ENCODE data around the gene NHSL1.

NHSL1 gene

GRCh38 chr6:138432063-138432356 is 67.3 kb downstream of the NHSL1 start:
- H3K4me1 ChIP-seq (ENCODE audit: insufficient read depth, low read length) = no peaks in the 10 kb centered on the region
- TF ChIP-seq EZH2 (IDR thresholded peaks at IDR 0.05; ENCODE audit: borderline replicate concordance, low read depth, low read length, severe bottlenecking) (no peak), CTCF (IDR thresholded peaks at IDR 0.05; ENCODE audit: borderline replicate concordance, extremely low read depth, low read length, poor library complexity, severe bottlenecking) (no peak)
- no peak for DNase-seq
- no peak overlapping the region for H3K4me3 ChIP-seq (ENCODE audit: low read depth in 1 of 2, low read length in 2 of 2)
- no peaks in the 10 kb centered on the region for H3K36me3 ChIP-seq (ENCODE audit: insufficient read depth, low read length)
- no peak overlapping the region for H3K4me2 ChIP-seq (ENCODE audit: insufficient read depth, low read length)
- no peak overlapping the region for H2AFZ ChIP-seq (ENCODE audit: low read depth, low read length)
- H3K9me3 ChIP-seq (ENCODE audit: insufficient read depth, low read length, severe bottlenecking) = no peaks in the 10 kb centered on the region
- no peaks in the 10 kb centered on the region for H4K20me1 ChIP-seq (ENCODE audit: insufficient read depth, low read length)
- H3K27me3 ChIP-seq (ENCODE audit: insufficient read depth, low read length, poor library complexity) = peaks cover 4% of the 10 kb centered on the region
- no peak overlapping the region for H3K9ac ChIP-seq (ENCODE audit: low read depth, low read length)
- no peak for ATAC-seq (ENCODE audit: insufficient read depth, low read depth)
- H3K27ac ChIP-seq (ENCODE audit: low read length) = no peak overlapping the region
- H3K79me2 ChIP-seq (ENCODE audit: insufficient read depth, low read length) = no peaks in the 10 kb centered on the region

GRCh38 chr6:138431256-138432062 is 67.8 kb downstream of the NHSL1 start:
- Histone ChIP-seq H2AFZ (ENCODE audit: low read depth, low read length) (no peak overlapping the region), H3K9ac (ENCODE audit: low read depth, low read length) (no peak overlapping the region), H3K9me3 (ENCODE audit: insufficient read depth, low read length, severe bottlenecking) (no peaks in the 10 kb centered on the region), H4K20me1 (ENCODE audit: insufficient read depth, low read length) (no peaks in the 10 kb centered on the region), H3K36me3 (ENCODE audit: insufficient read depth, low read length) (no peaks in the 10 kb centered on the region), H3K4me1 (ENCODE audit: insufficient read depth, low read length) (no peaks in the 10 kb centered on the region), H3K4me2 (ENCODE audit: insufficient read depth, low read length) (no peak overlapping the region), H3K27me3 (ENCODE audit: insufficient read depth, low read length, poor library complexity) (peaks cover 4% of the 10 kb centered on the region), H3K4me3 (ENCODE audit: low read depth in 1 of 2, low read length in 2 of 2) (no peak overlapping the region), H3K79me2 (ENCODE audit: insufficient read depth, low read length) (no peaks in the 10 kb centered on the region), H3K27ac (ENCODE audit: low read length) (no peak overlapping the region)
- no peak for DNase-seq
- TF ChIP-seq EZH2 (IDR thresholded peaks at IDR 0.05; ENCODE audit: borderline replicate concordance, low read depth, low read length, severe bottlenecking) (no peak), CTCF (IDR thresholded peaks at IDR 0.05; ENCODE audit: borderline replicate concordance, extremely low read depth, low read length, poor library complexity, severe bottlenecking) (no peak)
- no peak for ATAC-seq (ENCODE audit: insufficient read depth, low read depth)

- ATAC-seq (ENCODE audit: insufficient read depth, low read depth) = no peak
- no peak for TF ChIP-seq CTCF (IDR thresholded peaks at IDR 0.05; ENCODE audit: borderline replicate concordance, extremely low read depth, low read length, poor library complexity, severe bottlenecking)
- TF ChIP-seq EZH2 (IDR thresholded peaks at IDR 0.05; ENCODE audit: borderline replicate concordance, low read depth, low read length, severe bottlenecking) = no peak
- peaks cover 4% of the 10 kb centered on the region for H3K27me3 ChIP-seq (ENCODE audit: insufficient read depth, low read length, poor library complexity)
These were observed 68.7 kb downstream of the NHSL1 start for GRCh38 chr6:138430361-138431145.

More at GRCh38 chr6:138430361-138431145, 68.7 kb downstream of the NHSL1 start:
- Histone ChIP-seq H2AFZ (ENCODE audit: low read depth, low read length) (no peak overlapping the region), H3K4me3 (ENCODE audit: low read depth in 1 of 2, low read length in 2 of 2) (no peak overlapping the region), H3K9ac (ENCODE audit: low read depth, low read length) (no peak overlapping the region), H3K4me1 (ENCODE audit: insufficient read depth, low read length) (no peaks in the 10 kb centered on the region), H3K27ac (ENCODE audit: low read length) (no peak overlapping the region), H3K9me3 (ENCODE audit: insufficient read depth, low read length, severe bottlenecking) (no peaks in the 10 kb centered on the region), H3K4me2 (ENCODE audit: insufficient read depth, low read length) (no peak overlapping the region), H4K20me1 (ENCODE audit: insufficient read depth, low read length) (no peaks in the 10 kb centered on the region), H3K79me2 (ENCODE audit: insufficient read depth, low read length) (no peaks in the 10 kb centered on the region), H3K36me3 (ENCODE audit: insufficient read depth, low read length) (no peaks in the 10 kb centered on the region)
- no peak for DNase-seq
